ENCODE measurements around the gene NOP14. TPM values are rescaled to one million over a fixed set of nuclear protein-coding genes. Genes with fewer than 3 reads are reported as not detected.
"Not testable (repeated sequence)": the region's sequence is repeated elsewhere in the genome, so short reads cannot be mapped to it uniquely, and the experiment has no call there.

NOP14 gene
- total RNA-seq, 1 experiment from 2014 or later, result 32.5 TPM

GRCh38 chr4:2946812-2947600 lies 16.2 kb downstream of the NOP14 start:
- Histone ChIP-seq H3K4me3 (no peak overlapping the region), H3K27me3 (no peaks in the 10 kb centered on the region), H3K36me3 (peaks cover 60% of the 10 kb centered on the region), H3K9me3 (no peaks in the 10 kb centered on the region)
- DNase-seq, result no peak

DNA sequence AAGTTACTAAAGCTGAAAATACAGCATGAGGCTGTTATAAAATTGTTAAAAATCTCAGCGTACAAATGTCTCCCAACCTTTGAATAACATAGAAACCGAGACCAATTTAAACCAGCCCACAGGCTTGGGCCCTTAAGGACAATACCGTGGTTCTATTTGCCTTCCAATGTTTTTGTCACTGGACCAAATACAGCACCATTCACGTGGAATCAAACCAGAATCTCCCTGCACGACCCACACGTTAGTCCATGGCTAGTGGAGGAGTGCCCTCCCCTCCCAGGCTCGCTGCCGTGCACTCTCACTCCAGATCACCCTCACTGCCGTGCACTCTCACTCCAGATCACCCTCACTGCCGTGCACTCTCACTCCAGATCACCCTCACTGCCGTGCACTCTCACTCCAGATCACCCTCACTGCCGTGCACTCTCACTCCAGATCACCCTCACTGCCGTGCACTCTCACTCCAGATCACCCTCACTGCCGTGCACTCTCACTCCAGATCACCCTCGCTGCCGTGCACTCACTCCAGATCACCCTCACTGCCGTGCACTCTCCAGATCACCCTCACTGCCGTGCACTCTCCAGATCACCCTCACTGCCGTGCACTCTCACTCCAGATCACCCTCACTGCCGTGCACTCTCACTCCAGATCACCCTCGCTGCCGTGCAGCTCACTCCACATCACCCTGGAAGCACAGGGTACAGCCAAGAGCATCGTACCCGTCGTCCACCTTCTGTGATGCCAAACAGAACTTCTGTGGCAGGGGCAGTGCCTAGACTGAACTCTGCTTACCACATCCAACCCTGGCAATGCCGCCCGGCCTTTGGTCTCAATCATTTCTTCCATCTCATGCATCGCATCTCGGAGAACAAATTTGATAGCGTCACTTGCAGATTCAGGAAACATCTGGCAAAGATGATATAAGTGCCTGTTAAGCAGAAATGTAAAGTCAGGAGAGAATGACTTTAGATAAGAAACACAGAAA lies 17.3 kb downstream of the NOP14 start:
- not testable (repeated sequence) for H3K27me3 ChIP-seq, H3K4me3 ChIP-seq, H3K9me3 ChIP-seq, DNase-seq
- H3K36me3 ChIP-seq, result peaks cover 62% of the 10 kb centered on the region

GRCh38 chr4:2944586-2945526 lies 18.4 kb downstream of the NOP14 start:
- no peaks in the 10 kb centered on the region for H3K27me3 ChIP-seq
- DNase-seq, result no peak
- no peaks in the 10 kb centered on the region for H3K9me3 ChIP-seq
- H3K36me3 ChIP-seq, result peaks cover 52% of the 10 kb centered on the region
- H3K4me3 ChIP-seq, result no peak overlapping the region

DNA sequence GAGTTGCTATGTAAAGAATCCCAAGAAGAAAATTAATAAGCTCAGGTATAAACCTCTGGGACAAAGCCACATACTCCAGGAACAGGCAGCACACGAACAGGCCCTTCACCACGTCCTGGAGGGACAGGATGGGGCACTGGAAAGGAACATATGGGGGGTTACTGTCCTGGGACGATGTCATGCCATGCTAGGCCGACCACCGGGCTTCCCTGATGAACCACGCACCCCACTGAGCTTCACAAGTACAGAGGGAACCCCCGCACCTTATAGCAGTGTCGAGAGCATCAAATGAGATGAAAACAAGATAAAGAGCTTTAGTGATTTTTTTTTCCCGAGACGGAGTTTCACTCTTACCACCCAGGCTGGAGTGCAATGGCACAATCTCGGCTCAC lies 19.1 kb downstream of the NOP14 start:
- DNase-seq, result no peak
- H3K9me3 ChIP-seq, result no peaks in the 10 kb centered on the region
- H3K36me3 ChIP-seq, result peaks cover 46% of the 10 kb centered on the region
- no peaks in the 10 kb centered on the region for H3K27me3 ChIP-seq
- no peak overlapping the region for H3K4me3 ChIP-seq

GRCh38 chr4:2943364-2944090 lies 19.7 kb downstream of the NOP14 start:
- peaks cover 43% of the 10 kb centered on the region for H3K36me3 ChIP-seq
- no peaks in the 10 kb centered on the region for H3K27me3 ChIP-seq
- no peaks in the 10 kb centered on the region for H3K9me3 ChIP-seq
- no peak overlapping the region for H3K4me3 ChIP-seq
- no peak for DNase-seq

GRCh38 chr4:2942532-2943363 lies 20.5 kb downstream of the NOP14 start:
- no peaks in the 10 kb centered on the region for H3K27me3 ChIP-seq
- H3K9me3 ChIP-seq, result no peaks in the 10 kb centered on the region
- peaks cover 42% of the 10 kb centered on the region for H3K36me3 ChIP-seq
- H3K4me3 ChIP-seq, result no peak overlapping the region
- no peak for DNase-seq

GRCh38 chr4:2942037-2942531 lies 21.1 kb downstream of the NOP14 start:
- DNase-seq, result no peak
- Histone ChIP-seq H3K9me3 (no peaks in the 10 kb centered on the region), H3K36me3 (peaks cover 36% of the 10 kb centered on the region), H3K27me3 (no peaks in the 10 kb centered on the region), H3K4me3 (no peak overlapping the region)

GRCh38 chr4:2941138-2942036 lies 21.8 kb downstream of the NOP14 start:
- Histone ChIP-seq H3K27me3 (no peaks in the 10 kb centered on the region), H3K9me3 (no peaks in the 10 kb centered on the region), H3K36me3 (peaks cover 29% of the 10 kb centered on the region), H3K4me3 (no peak overlapping the region)
- no peak for DNase-seq

GRCh38 chr4:2940267-2941137 lies 22.7 kb downstream of the NOP14 start:
- Histone ChIP-seq H3K27me3 (no peaks in the 10 kb centered on the region), H3K4me3 (no peak overlapping the region), H3K9me3 (no peaks in the 10 kb centered on the region), H3K36me3 (peaks cover 26% of the 10 kb centered on the region)
- DNase-seq, result no peak

- DNase-seq, result no peak
- Histone ChIP-seq H3K4me3 (no peak overlapping the region), H3K9me3 (no peaks in the 10 kb centered on the region), H3K36me3 (peaks cover 22% of the 10 kb centered on the region), H3K27me3 (no peaks in the 10 kb centered on the region)
Observed at GRCh38 chr4:2939383-2940243, 23.6 kb downstream of the NOP14 start.

DNA sequence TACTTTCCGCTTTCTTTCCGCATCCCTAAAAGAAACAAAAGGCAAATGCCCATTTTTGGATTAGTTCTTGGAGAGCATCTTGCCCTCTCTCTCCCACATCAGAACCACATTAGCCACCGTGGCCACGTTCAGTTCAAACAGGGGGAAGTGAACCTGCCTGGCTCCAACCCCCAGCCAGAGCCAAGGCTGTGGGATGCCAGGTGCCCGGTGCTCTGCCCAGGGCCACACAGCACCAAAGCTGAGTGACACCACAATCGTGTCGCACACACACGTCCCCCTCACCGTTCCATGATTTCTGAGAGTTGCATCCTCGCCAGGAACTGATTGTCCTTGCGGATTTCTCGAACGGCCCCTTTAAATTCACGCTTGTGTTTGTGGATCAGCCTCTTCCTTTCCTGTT lies 24.3 kb downstream of the NOP14 start:
- no peak for DNase-seq
- no peak overlapping the region for H3K4me3 ChIP-seq
- no peaks in the 10 kb centered on the region for H3K9me3 ChIP-seq
- H3K36me3 ChIP-seq, result peaks cover 17% of the 10 kb centered on the region
- no peaks in the 10 kb centered on the region for H3K27me3 ChIP-seq

GRCh38 chr4:2938411-2938810 lies 24.8 kb downstream of the NOP14 start:
- H3K4me3 ChIP-seq, H3K27me3 ChIP-seq, H3K9me3 ChIP-seq, DNase-seq: not testable (repeated sequence)
- peaks cover 15% of the 10 kb centered on the region for H3K36me3 ChIP-seq

GRCh38 chr4:2937986-2938385 lies 25.2 kb downstream of the NOP14 start:
- Histone ChIP-seq H3K27me3 (no peaks in the 10 kb centered on the region), H3K9me3 (no peaks in the 10 kb centered on the region), H3K36me3 (peaks cover 18% of the 10 kb centered on the region), H3K4me3 (no peak overlapping the region)
- DNase-seq, result no peak
